Endothelial cell of umbilical vein (primary cell): ENCODE results near the gene TSSC4. TPM values are rescaled to one million over a fixed set of nuclear protein-coding genes. Genes with fewer than 3 reads are reported as not detected.

Source experiments
- BruUV-seq: library from RNA; stranded (reverse); fragments of 400-500 nt; replicated peaks from 2 replicates; lab custom pipeline; 2021; lab: Mats Ljungman, UMichigan
- CTCF ChIA-PET: fragments of 300-600, 350-600 bp; sonication (Branson Sonifier 250); formaldehyde crosslinking; loops from one replicate; lab custom pipeline; 2021; ENCODE audit warnings: antibody characterized with exemption, inconsistent platforms; lab: Charles Lee
- POLR2A ChIA-PET: fragments of 300-600, 350-600 bp; sonication (Branson Sonifier 250); formaldehyde crosslinking; loops from one replicate; lab custom pipeline; 2021; ENCODE audit warnings: antibody characterized with exemption, inconsistent platforms; lab: Charles Lee
- DNase-seq: peaks from one replicate; pipeline ENCODE4 v3.0.0-alpha.2; 2011; ENCODE audit warnings: low read depth, low spot score
- FAIRE-seq: peaks from 2 replicates; lab custom pipeline; 2011; peaks lifted over from hg19 to GRCh38; lab: Jason Lieb, UNC
- H2AFZ ChIP-seq: 2 replicates; pipeline ENCODE4 v1.6.0; 2012; ENCODE audit warnings: low read depth, low read length, control low read depth, inconsistent platforms
- H3K27ac ChIP-seq: 2 replicates; pipeline ENCODE4 v1.5.1; 2011; ENCODE audit warnings: low read depth, mild to moderate bottlenecking, control low read depth, low read length, moderate library complexity; ENCODE audit not compliant: insufficient read depth
- H3K27me3 ChIP-seq, 2 experiments: 2 replicates each; pipeline versions ENCODE4 v1.6.0 to v1.6.1; 2011; ENCODE audit warnings: low read length in 2 of 2, mixed read lengths in 1 of 2; ENCODE audit not compliant: control insufficient read depth in 2 of 2, insufficient read depth in 2 of 2
- H3K36me3 ChIP-seq, 2 experiments: 2 replicates in 1 of 2; 3 replicates in 1 of 2; pipeline ENCODE4 v1.5.1; 2011; ENCODE audit warnings: low read length in 2 of 2, mild to moderate bottlenecking in 1 of 2, moderate library complexity in 1 of 2; ENCODE audit not compliant: control insufficient read depth in 2 of 2, insufficient read depth in 2 of 2; ENCODE audit errors: extremely low read depth in 1 of 2
- H3K4me1 ChIP-seq: 3 replicates; pipeline ENCODE4 v1.5.1; 2011; ENCODE audit warnings: mild to moderate bottlenecking, low read length; ENCODE audit not compliant: control insufficient read depth, insufficient read depth; ENCODE audit errors: extremely low read depth
- H3K4me2 ChIP-seq: 2 replicates; pipeline ENCODE4 v1.6.1; 2011; ENCODE audit warnings: low read length, control low read depth, mixed read lengths; ENCODE audit not compliant: insufficient read depth
- H3K4me3 ChIP-seq, 3 experiments: fragments of 200-600 bp in 1 of 3; sonication (generic), shearing (Covaris generic) in 1 of 3; replicated peaks in 1 of 3; 2 replicates each; pipeline ENCODE4 v1.5.1; 2011 to 2016; ENCODE audit warnings: control low read depth in 3 of 3, low read length in 3 of 3, mild to moderate bottlenecking in 2 of 3, inconsistent platforms in 1 of 3, low read depth in 1 of 3, moderate library complexity in 1 of 3; ENCODE audit not compliant: insufficient read depth in 1 of 3
- H3K79me2 ChIP-seq: 2 replicates; pipeline ENCODE4 v1.6.0; 2012; ENCODE audit warnings: low read length, inconsistent platforms; ENCODE audit not compliant: control insufficient read depth, insufficient read depth
- H3K9ac ChIP-seq: replicated peaks from 2 replicates; pipeline ENCODE3; 2011; ENCODE audit warnings: low read length, control low read depth; ENCODE audit not compliant: insufficient read depth; ENCODE audit errors: extremely low read depth
- H3K9me1 ChIP-seq: replicated peaks from 3 replicates; pipeline ENCODE4 v1.6.0; 2011; ENCODE audit warnings: mild to moderate bottlenecking, low read length; ENCODE audit not compliant: control insufficient read depth, insufficient read depth; ENCODE audit errors: extremely low read depth
- H3K9me3 ChIP-seq: replicated peaks from 2 replicates; pipeline ENCODE4 v1.5.1; 2012; ENCODE audit warnings: low read length, inconsistent platforms; ENCODE audit not compliant: control insufficient read depth, insufficient read depth
- H4K20me1 ChIP-seq: replicated peaks from 2 replicates; pipeline ENCODE3; 2011; ENCODE audit warnings: mild to moderate bottlenecking, low read length; ENCODE audit not compliant: control insufficient read depth, insufficient read depth; ENCODE audit errors: extremely low read depth
- EZH2 ChIP-seq: IDR thresholded peaks from 2 replicates; pipeline ENCODE4 v1.6.1; 2012; ENCODE audit warnings: borderline replicate concordance, low read depth, mild to moderate bottlenecking, moderate library complexity, low read length, inconsistent platforms; ENCODE audit not compliant: severe bottlenecking
- FOS ChIP-seq: IDR thresholded peaks from 2 replicates; pipeline ENCODE4 v1.6.1; 2011; ENCODE audit warnings: mild to moderate bottlenecking, low read length, moderate library complexity, borderline replicate concordance; ENCODE audit not compliant: insufficient read depth
- GATA2 ChIP-seq: IDR thresholded peaks from 2 replicates; pipeline ENCODE4 v1.7.0; 2011; ENCODE audit warnings: low read depth, mild to moderate bottlenecking, moderate library complexity, mixed read lengths, low read length; ENCODE audit not compliant: insufficient read length, insufficient read depth
- JUN ChIP-seq: IDR thresholded peaks from 2 replicates; pipeline ENCODE4 v1.6.1; 2011; ENCODE audit warnings: borderline replicate concordance, low read depth; ENCODE audit not compliant: insufficient read length, insufficient read depth
- MYC ChIP-seq: IDR thresholded peaks from one replicate; pipeline ENCODE4 v1.6.1; 2011; ENCODE audit warnings: mild to moderate bottlenecking, low read depth, low read length
- POLR2A ChIP-seq: IDR thresholded peaks from 2 replicates; pipeline ENCODE4 v1.6.1; 2012; ENCODE audit warnings: low read depth, mild to moderate bottlenecking, control low read depth, low read length
- POLR2AphosphoS5 ChIP-seq: IDR thresholded peaks from 2 replicates; pipeline ENCODE4 v1.6.1; 2012; ENCODE audit warnings: low read depth, mild to moderate bottlenecking, control low read depth, low read length, moderate library complexity; ENCODE audit not compliant: insufficient read depth
- dilution Hi-C: fragments of 300-500 bp; cut with MboI; formaldehyde crosslinking; loops from one replicate; pipeline ENCODE4 v1.15.0; 2019; ENCODE audit warnings: low sequenced_read_pairs; ENCODE audit not compliant: extremely low pct_ligation_motif_present
- intact Hi-C: fragments of 100-400 bp; cut with micrococcal nuclease; formaldehyde crosslinking; loops from one replicate; pipeline ENCODE4 v1.10.0; 2022
- polyA plus RNA-seq, 4 experiments: library from polyadenylated mRNA; depleted of rRNA in 3 of 4; stranded (reverse) in 3 of 4; unstranded in 1 of 4; fragments of >200 nt; gene quantifications; 2 replicates each; pipeline versions ENCODE4 v1.2.1 to v1.2.3, GENCODE V29; 2011 to 2012; ENCODE audit warnings: missing spikeins in 1 of 4
- total RNA-seq: library from RNA; stranded (reverse); gene quantifications from 2 replicates; pipeline ENCODE4 v1.2.3, GENCODE V29; 2021
- TF ChIP-seq, protein P1 (sequence below): IDR thresholded peaks from 2 replicates; pipeline ENCODE4 v1.6.1; 2011; ENCODE audit not compliant: insufficient read depth, insufficient read length
- TF ChIP-seq, protein P2 (sequence below), 2 donors: IDR thresholded peaks; 1 replicate in 1 of 2; 2 replicates in 1 of 2; pipeline ENCODE4 v1.5.1; 2011; ENCODE audit warnings: low read length in 2 of 2, mild to moderate bottlenecking in 2 of 2, moderate library complexity in 2 of 2, control low read depth in 1 of 2, inconsistent platforms in 1 of 2, low read depth in 1 of 2; ENCODE audit not compliant: insufficient read depth in 1 of 2; ENCODE audit errors: extremely low read depth in 1 of 2

The TSSC4 gene
- total and polyA plus RNA-seq, 2 donors (not counting 3 experiments of a cell fraction or from before 2014, with no cell fraction given): 42.7 to 59.6 TPM

DNA sequence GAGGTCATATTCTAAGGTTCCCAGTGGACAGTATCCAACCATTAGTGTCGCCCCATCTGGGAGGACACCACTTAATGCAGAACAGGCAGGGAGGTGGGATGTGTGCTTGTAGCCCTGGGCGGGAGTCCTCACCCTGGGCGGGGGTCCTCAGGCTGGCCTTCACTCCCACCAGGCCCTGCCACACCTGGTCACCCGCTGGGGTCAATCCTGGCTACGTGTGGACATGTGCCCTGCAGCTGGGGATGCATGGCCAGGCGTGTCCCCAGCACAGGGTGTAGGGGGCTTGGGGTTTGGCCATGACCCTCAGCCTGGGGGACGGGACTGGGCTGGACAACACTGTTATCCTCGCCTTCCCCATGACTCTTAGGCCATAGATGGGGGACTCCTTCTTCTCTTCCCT, 25.0 kb downstream of the TSSC4 start:
- POLR2A ChIA-PET: no interaction called here
- Histone ChIP-seq H4K20me1 (no peaks in the 10 kb centered on the region), H3K4me1 (no peaks in the 10 kb centered on the region), H3K9me1 (no peaks in the 10 kb centered on the region), H3K9ac (no peak overlapping the region), H3K27me3 (no peaks in the 10 kb centered on the region), H3K36me3 (no peaks in the 10 kb centered on the region), H3K27ac (no peak overlapping the region), H3K4me3 (no peak overlapping the region), H3K79me2 (no peaks in the 10 kb centered on the region), H3K4me2 (no peak overlapping the region), H3K9me3 (no peaks in the 10 kb centered on the region), H2AFZ (no peak overlapping the region)
- dilution Hi-C loops (no loop called here), intact Hi-C loops (no loop called here)
- CTCF ChIA-PET: interaction anchor here (8.0 to 10.1 kb wide), 2 partner anchors 105 to 121 kb away, joined by 190 to 829 read pairs; partner anchors contain the start of genes C11orf21 and TSPAN32
- TF ChIP-seq, protein P1, sequence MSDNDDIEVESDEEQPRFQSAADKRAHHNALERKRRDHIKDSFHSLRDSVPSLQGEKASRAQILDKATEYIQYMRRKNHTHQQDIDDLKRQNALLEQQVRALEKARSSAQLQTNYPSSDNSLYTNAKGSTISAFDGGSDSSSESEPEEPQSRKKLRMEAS: no peak
- TF ChIP-seq FOS (no peak), MYC (no peak), POLR2A (no peak), EZH2 (no peak), GATA2 (no peak), JUN (no peak), POLR2AphosphoS5 (no peak)
- TF ChIP-seq, protein P2, sequence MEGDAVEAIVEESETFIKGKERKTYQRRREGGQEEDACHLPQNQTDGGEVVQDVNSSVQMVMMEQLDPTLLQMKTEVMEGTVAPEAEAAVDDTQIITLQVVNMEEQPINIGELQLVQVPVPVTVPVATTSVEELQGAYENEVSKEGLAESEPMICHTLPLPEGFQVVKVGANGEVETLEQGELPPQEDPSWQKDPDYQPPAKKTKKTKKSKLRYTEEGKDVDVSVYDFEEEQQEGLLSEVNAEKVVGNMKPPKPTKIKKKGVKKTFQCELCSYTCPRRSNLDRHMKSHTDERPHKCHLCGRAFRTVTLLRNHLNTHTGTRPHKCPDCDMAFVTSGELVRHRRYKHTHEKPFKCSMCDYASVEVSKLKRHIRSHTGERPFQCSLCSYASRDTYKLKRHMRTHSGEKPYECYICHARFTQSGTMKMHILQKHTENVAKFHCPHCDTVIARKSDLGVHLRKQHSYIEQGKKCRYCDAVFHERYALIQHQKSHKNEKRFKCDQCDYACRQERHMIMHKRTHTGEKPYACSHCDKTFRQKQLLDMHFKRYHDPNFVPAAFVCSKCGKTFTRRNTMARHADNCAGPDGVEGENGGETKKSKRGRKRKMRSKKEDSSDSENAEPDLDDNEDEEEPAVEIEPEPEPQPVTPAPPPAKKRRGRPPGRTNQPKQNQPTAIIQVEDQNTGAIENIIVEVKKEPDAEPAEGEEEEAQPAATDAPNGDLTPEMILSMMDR (IDR thresholded peaks at IDR 0.05; ENCODE audit: extremely low read depth in 1 of 2, insufficient read depth in 1 of 2, low read depth in 1 of 2, low read length in 2 of 2): no peak
- FAIRE-seq (no peak), DNase-seq (no peak)
- no TSS peak for BruUV-seq
